Measurements from ENCODE around the gene TNS1.

- TF ChIP-seq SMAD1 (IDR thresholded peaks at IDR 0.05; ENCODE audit: low read depth, partially characterized antibody) (no peak), POLR2AphosphoS5 (IDR thresholded peaks at IDR 0.05; ENCODE audit: low read length) (no peak), EZH2 (IDR thresholded peaks at IDR 0.05; ENCODE audit: borderline replicate concordance, control insufficient read depth, low read depth, low read length) (no peak), CTCF (IDR thresholded peaks at IDR 0.05 in 2 of 3, conservative IDR thresholded peaks at IDR 0.05 in 1 of 3; ENCODE audit: control insufficient read depth in 2 of 3, extremely low read depth in 1 of 3, insufficient read depth in 1 of 3, low read depth in 3 of 3, low read length in 3 of 3) (no peak)
- TF ChIP-seq, protein P1, sequence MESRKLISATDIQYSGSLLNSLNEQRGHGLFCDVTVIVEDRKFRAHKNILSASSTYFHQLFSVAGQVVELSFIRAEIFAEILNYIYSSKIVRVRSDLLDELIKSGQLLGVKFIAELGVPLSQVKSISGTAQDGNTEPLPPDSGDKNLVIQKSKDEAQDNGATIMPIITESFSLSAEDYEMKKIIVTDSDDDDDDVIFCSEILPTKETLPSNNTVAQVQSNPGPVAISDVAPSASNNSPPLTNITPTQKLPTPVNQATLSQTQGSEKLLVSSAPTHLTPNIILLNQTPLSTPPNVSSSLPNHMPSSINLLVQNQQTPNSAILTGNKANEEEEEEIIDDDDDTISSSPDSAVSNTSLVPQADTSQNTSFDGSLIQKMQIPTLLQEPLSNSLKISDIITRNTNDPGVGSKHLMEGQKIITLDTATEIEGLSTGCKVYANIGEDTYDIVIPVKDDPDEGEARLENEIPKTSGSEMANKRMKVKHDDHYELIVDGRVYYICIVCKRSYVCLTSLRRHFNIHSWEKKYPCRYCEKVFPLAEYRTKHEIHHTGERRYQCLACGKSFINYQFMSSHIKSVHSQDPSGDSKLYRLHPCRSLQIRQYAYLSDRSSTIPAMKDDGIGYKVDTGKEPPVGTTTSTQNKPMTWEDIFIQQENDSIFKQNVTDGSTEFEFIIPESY (IDR thresholded peaks at IDR 0.05), result no peak
Measured at GRCh38 chr2:217824223-217824622, 178.6 kb downstream of the TNS1 start.
